IPS-NIHi7 (cell line): ENCODE results near the gene RSU1.

Experiments
- DNase-seq: peaks from one replicate; pipeline ENCODE4 v3.0.0; 2012; ENCODE audit warnings: mixed read lengths; ENCODE audit errors: extremely low spot score

RSU1 gene

GRCh38 chr10:16602104-16602775 lies 215.0 kb downstream of the RSU1 start:
- DNase-seq: no peak

DNA sequence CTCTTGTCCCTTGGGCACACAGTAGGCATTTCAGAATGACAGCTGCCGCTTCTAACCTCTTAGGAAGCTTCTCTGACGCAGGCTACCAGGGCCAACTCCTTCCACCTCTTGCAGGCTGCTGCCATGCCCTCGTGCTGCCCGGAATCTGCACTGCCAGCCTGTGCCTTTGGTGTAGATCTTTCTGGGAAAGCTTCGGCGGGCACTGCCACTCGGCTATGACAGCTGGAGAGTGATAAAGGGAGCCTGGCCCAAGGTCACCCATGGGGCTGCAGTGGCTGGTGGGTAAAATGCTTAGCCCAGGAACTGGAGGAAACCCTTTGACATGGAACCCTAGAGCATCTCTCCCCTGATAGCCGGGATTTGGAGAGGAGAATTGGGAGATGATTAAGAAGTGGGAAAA lies 217.6 kb downstream of the RSU1 start:
- DNase-seq: no peak

GRCh38 chr10:16597656-16598055 lies 219.6 kb downstream of the RSU1 start:
- DNase-seq: no peak

DNA sequence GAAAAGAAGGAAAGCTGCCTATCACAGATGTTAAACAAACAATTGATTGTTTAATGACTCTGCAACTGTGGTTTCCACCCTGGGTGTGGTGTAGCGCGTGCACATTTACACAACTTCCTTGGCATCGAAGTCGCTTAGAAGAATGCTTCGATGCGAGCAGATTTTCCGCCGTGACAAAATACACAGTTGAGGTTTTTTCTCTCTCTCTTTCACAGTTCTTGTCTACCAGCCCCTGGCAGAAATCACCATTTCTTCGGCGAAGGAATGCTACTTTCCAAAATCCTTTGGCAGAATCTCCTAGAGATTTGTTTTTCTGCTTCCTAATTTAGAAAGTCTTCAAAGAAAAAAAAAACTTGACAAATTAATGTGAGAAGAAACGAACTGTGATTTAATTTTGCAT lies 224.8 kb downstream of the RSU1 start:
- no peak for DNase-seq

DNA sequence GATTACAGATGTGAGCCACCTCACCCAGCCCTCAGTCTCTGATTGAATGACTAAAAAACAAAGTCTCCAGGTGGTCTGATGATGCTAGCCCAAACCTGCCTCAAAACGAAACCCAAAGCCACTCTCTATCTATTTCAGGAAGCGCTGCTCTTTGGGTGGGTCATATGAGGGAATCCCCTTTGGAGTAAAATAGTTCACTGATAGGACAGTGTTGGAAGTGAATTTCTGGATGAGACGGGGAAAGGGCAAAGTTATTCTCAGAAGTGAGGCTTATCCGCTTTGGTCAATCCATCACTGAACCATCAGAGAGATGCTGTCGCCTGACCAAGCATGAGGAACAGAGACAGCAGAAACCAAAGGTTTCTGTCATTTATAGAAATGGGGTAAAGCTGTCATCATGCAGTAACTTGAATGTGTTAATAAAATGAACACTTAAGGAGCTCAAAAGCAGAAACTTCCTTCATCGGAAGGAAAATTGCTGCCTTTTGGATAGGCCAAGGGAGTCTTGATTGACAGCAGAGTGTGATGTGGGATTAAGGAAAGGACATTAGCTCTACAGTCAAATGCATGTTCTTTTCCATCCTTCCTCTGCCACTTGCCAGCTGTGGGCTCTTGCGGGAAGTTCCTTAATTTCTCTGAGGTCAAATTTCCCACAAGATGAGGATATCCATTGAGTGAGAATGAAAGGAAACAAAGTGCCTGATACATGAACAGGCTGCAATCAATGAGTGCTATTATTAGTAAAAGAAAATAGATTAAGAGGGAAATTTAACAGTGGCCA lies 230.7 kb downstream of the RSU1 start:
- DNase-seq: no peak

GRCh38 chr10:16585103-16585502 lies 232.1 kb downstream of the RSU1 start:
- no peak for DNase-seq

GRCh38 chr10:16583382-16583781 lies 233.8 kb downstream of the RSU1 start:
- no peak for DNase-seq

DNA sequence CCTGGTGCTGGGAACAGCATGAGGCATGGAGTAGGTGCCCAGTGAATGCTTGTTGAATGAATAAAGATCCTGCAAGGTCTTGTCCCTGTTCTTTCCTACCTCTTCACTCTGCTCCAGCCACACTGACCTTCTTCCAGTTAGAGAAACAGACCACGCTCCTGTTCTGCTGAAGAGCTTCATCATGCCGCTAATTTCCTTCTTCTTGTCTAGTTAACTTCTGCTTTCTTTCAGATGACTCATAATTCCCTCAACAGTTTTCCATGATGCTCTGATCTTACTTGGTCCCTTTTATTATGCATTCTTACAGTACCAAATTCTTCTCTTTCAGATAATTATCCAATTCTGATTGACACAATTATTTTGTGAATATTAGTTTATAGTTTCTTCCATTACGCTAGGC lies 236.0 kb downstream of the RSU1 start:
- DNase-seq: no peak

DNA sequence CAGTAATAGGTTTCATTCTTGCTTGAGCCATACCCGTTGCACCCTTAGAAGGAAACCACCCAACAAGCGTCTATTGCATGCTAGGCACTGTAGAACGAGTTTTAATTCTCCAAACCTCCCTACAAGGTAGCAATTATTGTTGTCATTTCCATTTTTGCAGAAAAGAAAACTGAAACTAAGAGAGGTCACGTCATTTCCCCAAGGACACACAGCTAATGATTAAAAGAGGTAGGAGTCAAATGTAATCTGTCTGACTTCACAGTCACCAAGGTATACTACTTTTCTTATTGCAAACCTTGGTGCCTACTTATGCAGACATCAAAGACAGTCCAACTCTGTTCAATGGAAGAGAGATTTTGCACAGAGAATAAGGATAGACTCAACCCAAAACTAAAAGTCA lies 246.5 kb downstream of the RSU1 start:
- DNase-seq: no peak

DNA sequence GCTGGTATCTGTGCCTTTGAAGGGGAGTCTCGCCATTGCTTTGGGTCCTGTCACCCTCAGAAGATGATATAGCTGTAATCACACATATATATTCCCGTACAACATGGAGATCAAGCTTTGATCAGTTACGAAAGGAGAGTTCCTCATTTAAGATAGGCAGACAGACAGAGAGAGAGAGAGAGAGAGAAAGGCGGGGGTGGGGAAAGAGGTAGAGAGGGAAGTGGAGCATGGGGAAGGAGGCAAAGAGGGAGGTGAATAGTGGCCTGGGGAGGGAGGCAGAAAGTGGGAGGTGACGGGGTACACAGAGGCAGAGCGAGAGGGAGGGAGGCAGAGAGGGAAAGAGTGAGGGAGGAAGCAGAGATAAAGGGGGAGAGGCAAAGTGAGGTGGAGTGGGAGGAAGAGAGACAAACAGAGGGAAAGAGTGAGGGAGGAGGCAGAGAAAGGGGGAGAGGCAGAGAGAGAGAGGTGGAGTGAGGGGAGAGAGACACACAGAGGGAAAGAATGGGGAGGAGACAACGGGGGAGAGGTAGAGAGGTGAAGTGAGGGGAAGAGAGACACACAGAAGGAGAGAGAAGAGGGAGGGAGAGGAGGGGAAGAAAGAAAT lies 250.9 kb downstream of the RSU1 start:
- DNase-seq: no peak

- no peak for DNase-seq
Observed at GRCh38 chr10:16565604-16566003, 251.6 kb downstream of the RSU1 start.

DNA sequence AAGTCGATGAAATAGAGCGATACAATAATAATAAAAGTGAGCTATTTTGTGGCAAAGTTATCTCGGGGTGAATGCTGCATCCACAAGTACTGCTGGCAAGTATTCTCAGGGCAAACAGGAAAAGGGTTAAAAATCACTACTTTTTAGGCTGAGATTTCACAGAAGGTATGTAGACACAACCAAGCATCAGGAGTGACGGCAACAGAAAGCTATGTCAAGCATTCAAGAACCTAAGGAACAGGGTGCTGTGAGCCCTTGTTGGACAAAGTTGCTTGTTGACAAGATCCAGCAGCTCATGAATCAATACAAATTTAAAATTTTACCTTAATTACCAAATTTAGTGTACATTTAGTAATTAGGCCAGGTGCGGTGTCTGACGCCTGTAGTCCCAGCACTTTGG lies 254.3 kb downstream of the RSU1 start:
- DNase-seq: no peak

GRCh38 chr10:16559236-16559773 lies 257.9 kb downstream of the RSU1 start:
- no peak for DNase-seq

- no peak for DNase-seq
Observed at GRCh38 chr10:16547973-16548372, 269.3 kb downstream of the RSU1 start.

- DNase-seq: peak; percentile 82
Observed at GRCh38 chr10:16545116-16545736, 272.0 kb downstream of the RSU1 start.

- no peak for DNase-seq
Observed at GRCh38 chr10:16544591-16544990, 272.6 kb downstream of the RSU1 start.

DNA sequence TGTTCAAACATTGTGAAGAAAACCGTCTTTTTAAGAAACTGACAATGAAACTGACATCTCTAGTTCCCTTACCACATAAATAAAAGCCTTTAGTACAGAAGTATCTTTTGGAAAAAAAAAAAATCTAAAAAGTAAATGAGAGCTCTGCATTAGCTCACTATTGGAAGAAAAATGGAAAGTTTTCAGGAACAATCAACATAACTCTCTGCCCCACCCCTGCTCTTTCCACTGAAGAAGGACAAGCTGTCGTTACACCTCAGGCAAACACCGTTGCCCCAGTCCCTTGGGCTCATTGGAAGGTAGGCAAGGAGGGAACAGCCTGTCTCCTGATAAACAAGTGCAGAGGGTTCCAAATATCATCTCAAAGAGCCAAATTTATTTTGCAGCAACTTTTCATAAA lies 273.1 kb downstream of the RSU1 start:
- no peak for DNase-seq
